Measurements from ENCODE around the gene KDM2B.

- TF ChIP-seq CTCF (IDR thresholded peaks at IDR 0.05; ENCODE audit: borderline replicate concordance, extremely low read depth, low read length, poor library complexity, severe bottlenecking), result no peak
- TF ChIP-seq EZH2 (IDR thresholded peaks at IDR 0.05; ENCODE audit: borderline replicate concordance, low read depth, low read length, severe bottlenecking), result no peak
These were observed 8.9 kb downstream of the KDM2B start for GRCh38 chr12:121571920-121572319.
